ENCODE data around the gene CREBL2. TPM values are rescaled to one million over a fixed set of nuclear protein-coding genes. Genes with fewer than 3 reads are reported as not detected.
A peak's percentile ranks its signal among the peaks of the same experiment; 100 is the strongest.

CREBL2 gene
- total and polyA plus RNA-seq, 2 of the 13 experiments (the other 11 are each of a cell fraction or from before 2014, with no cell fraction given) = 6.9 to 8.4 TPM

GRCh38 chr12:12611512-12612306, at the start of gene CREBL2 (continued):
- TF ChIP-seq DMTF1 (CRISPR knock-in tag; IDR thresholded peaks at IDR 0.05) (no peak), CSRNP1 (CRISPR knock-in tag; IDR thresholded peaks at IDR 0.05) (no peak; the same call in 1 of the 2 replicates), ZNF597 (CRISPR knock-in tag; IDR thresholded peaks at IDR 0.05) (no peak), RXRA (CRISPR knock-in tag; IDR thresholded peaks at IDR 0.05) (peak; percentile 82), ZSCAN30 (CRISPR knock-in tag; IDR thresholded peaks at IDR 0.05) (peak; percentile 78; the same call in 1 of the 2 replicates), UBTF (CRISPR knock-in tag; IDR thresholded peaks at IDR 0.05) (peak; percentile 93), ZNF674 (CRISPR knock-in tag; IDR thresholded peaks at IDR 0.05; ENCODE audit: low read depth) (no peak), HOMEZ (CRISPR knock-in tag; IDR thresholded peaks at IDR 0.05; ENCODE audit: low read depth) (peak; percentile 93), MLLT10 (CRISPR knock-in tag; IDR thresholded peaks at IDR 0.05) (no peak), RARA (CRISPR knock-in tag; IDR thresholded peaks at IDR 0.05) (peak; percentile 27; the same call in 1 of the 2 replicates), MATR3 (CRISPR knock-in tag; IDR thresholded peaks at IDR 0.05) (no peak), SIX1 (CRISPR knock-in tag; IDR thresholded peaks at IDR 0.05; ENCODE audit: borderline replicate concordance) (0 out of 2 replicates have a peak, but pooled peaks have one; percentile 28), HDAC2 (CRISPR knock-in tag; IDR thresholded peaks at IDR 0.05) (peak; percentile 88), MAF1 (CRISPR knock-in tag; IDR thresholded peaks at IDR 0.05; ENCODE audit: borderline replicate concordance) (peak; percentile 6; the same call in 1 of the 2 replicates), YEATS4 (CRISPR knock-in tag; IDR thresholded peaks at IDR 0.05; ENCODE audit: borderline replicate concordance) (peak; percentile 92), NR1H2 (CRISPR knock-in tag; IDR thresholded peaks at IDR 0.05; ENCODE audit: borderline replicate concordance, low read depth) (peak; percentile 78; the same call in 1 of the 2 replicates), RAD51 (IDR thresholded peaks at IDR 0.05; ENCODE audit: borderline replicate concordance) (no peak), ZNF547 (CRISPR knock-in tag; IDR thresholded peaks at IDR 0.05) (0 out of 2 replicates have a peak, but pooled peaks have one; percentile 12), SRSF4 (IDR thresholded peaks at IDR 0.05; ENCODE audit: low read depth, low read length, poor library complexity, severe bottlenecking) (no peak), ZNF441 (CRISPR knock-in tag; IDR thresholded peaks at IDR 0.05; ENCODE audit: borderline replicate concordance) (peak; percentile 60; the same call in 1 of the 2 replicates)

All from HepG2 (cell line).